DND-41 (cell line): ENCODE data around the gene GPC6.

Source experiments
- EZH2 ChIP-seq: IDR thresholded peaks from 3 replicates; pipeline ENCODE4 v1.6.1; 2012; ENCODE audit warnings: borderline replicate concordance, low read depth, mild to moderate bottlenecking, moderate library complexity, low read length, inconsistent platforms; ENCODE audit not compliant: severe bottlenecking
- TF ChIP-seq, protein P1 (sequence below): IDR thresholded peaks from 2 replicates; pipeline ENCODE4 v1.5.1; 2012; ENCODE audit warnings: borderline replicate concordance, low read length, moderate library complexity, mild to moderate bottlenecking; ENCODE audit not compliant: poor library complexity, severe bottlenecking; ENCODE audit errors: extremely low read depth

DNA sequence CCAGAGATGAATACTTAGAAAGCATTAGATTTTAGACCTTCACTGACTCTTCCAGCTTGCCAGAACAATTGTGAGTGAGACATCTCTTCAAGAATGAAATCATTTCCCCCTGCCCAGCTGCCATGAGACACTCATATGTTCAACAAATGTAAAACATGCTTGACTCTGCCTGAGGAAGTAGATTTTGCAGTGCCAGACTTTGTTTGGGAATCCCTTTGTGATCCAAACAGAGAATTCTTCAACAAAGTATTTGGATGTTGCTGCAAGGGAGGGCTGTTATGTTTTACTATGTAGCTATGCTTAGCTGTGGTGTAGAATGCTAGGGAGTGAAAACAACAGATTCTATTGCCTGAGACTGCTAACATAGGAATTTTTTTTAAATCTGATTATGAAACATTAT lies 836.5 kb downstream of the GPC6 start:
- TF ChIP-seq, protein P1, sequence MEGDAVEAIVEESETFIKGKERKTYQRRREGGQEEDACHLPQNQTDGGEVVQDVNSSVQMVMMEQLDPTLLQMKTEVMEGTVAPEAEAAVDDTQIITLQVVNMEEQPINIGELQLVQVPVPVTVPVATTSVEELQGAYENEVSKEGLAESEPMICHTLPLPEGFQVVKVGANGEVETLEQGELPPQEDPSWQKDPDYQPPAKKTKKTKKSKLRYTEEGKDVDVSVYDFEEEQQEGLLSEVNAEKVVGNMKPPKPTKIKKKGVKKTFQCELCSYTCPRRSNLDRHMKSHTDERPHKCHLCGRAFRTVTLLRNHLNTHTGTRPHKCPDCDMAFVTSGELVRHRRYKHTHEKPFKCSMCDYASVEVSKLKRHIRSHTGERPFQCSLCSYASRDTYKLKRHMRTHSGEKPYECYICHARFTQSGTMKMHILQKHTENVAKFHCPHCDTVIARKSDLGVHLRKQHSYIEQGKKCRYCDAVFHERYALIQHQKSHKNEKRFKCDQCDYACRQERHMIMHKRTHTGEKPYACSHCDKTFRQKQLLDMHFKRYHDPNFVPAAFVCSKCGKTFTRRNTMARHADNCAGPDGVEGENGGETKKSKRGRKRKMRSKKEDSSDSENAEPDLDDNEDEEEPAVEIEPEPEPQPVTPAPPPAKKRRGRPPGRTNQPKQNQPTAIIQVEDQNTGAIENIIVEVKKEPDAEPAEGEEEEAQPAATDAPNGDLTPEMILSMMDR, result no peak
- TF ChIP-seq EZH2, result no peak
